Measurements from ENCODE around the gene AKT3.

GRCh38 chr1:243710467-243710866 lies 139.6 kb downstream of the AKT3 start:
- no peak for TF ChIP-seq CTCF (IDR thresholded peaks at IDR 0.05)
- no peak for TF ChIP-seq POLR2AphosphoS5 (IDR thresholded peaks at IDR 0.05)
- no peak for TF ChIP-seq POLR2A (IDR thresholded peaks at IDR 0.05)
- TF ChIP-seq EP300 (IDR thresholded peaks at IDR 0.05) = no peak

All from suprapubic skin (tissue), 4 donors.